ENCODE measurements around the gene MIDN.

MIDN gene

GRCh38 chr19:1234955-1235380 lies 13.4 kb upstream of the MIDN start:
- Histone ChIP-seq H3K23ac (ENCODE audit: low read length) (no peak overlapping the region), H2BK5ac (ENCODE audit: low read depth, low read length, poor library complexity) (no peak overlapping the region), H2BK12ac (ENCODE audit: low read length) (no peak overlapping the region), H3K14ac (ENCODE audit: low read length) (no peak overlapping the region), H3K9me3 (ENCODE audit: insufficient read depth, low read depth, low read length) (peaks cover 5% of the 10 kb centered on the region), H3K36me3 (ENCODE audit: control insufficient read depth in 1 of 2, insufficient read depth in 2 of 2, low read length in 2 of 2) (peaks cover 30 to 34% of the 10 kb centered on the region in 2 experiments), H2BK120ac (ENCODE audit: insufficient read depth, low read length, poor library complexity) (no peak overlapping the region), H3K27me3 (ENCODE audit: insufficient read depth, low read length) (no peaks in the 10 kb centered on the region), H3K4me3 (ENCODE audit: low read depth, low read length) (no peak overlapping the region), H4K12ac (ENCODE audit: low read depth, low read length) (no peak overlapping the region), H4K91ac (ENCODE audit: low read depth, low read length) (no peak overlapping the region), H4K8ac (ENCODE audit: low read depth, low read length) (no peak overlapping the region), H3K79me2 (ENCODE audit: control insufficient read depth, insufficient read depth, low read length, poor library complexity) (peaks cover 1% of the 10 kb centered on the region), H3K4me2 (ENCODE audit: low read length) (no peak overlapping the region), H2AK5ac (ENCODE audit: low read length) (no peak overlapping the region), H3K4ac (ENCODE audit: low read depth, low read length) (no peak overlapping the region), H3K4me1 (ENCODE audit: control insufficient read depth in 1 of 2, insufficient read depth in 2 of 2, low read length in 2 of 2) (peaks cover 9 to 25% of the 10 kb centered on the region in 2 experiments), H3K79me1 (ENCODE audit: low read length) (peaks cover 9% of the 10 kb centered on the region), H2AFZ (ENCODE audit: insufficient read depth, low read length, poor library complexity) (no peak overlapping the region), H3K9ac (ENCODE audit: low read length) (no peak overlapping the region), H3K18ac (ENCODE audit: low read length) (no peak overlapping the region), H3K27ac (ENCODE audit: low read depth, low read length) (no peak overlapping the region)
- DNase-seq, result no peak
- WGBS (ENCODE audit: extremely low coverage, insufficient coverage, insufficient read length), result no CpG with 5 or more reads among the region's 43 CpGs

GRCh38 chr19:1235625-1236538 lies 12.5 kb upstream of the MIDN start:
- Histone ChIP-seq H2BK5ac (ENCODE audit: low read depth, low read length, poor library complexity) (no peak overlapping the region), H3K79me1 (ENCODE audit: low read length) (peaks cover 10% of the 10 kb centered on the region), H3K36me3 (ENCODE audit: control insufficient read depth in 1 of 2, insufficient read depth in 2 of 2, low read length in 2 of 2) (peaks cover 30 to 31% of the 10 kb centered on the region in 2 experiments), H3K4me2 (ENCODE audit: low read length) (peak overlapping the region; percentile 43), H2AK5ac (ENCODE audit: low read length) (no peak overlapping the region), H3K18ac (ENCODE audit: low read length) (no peak overlapping the region), H3K9me3 (ENCODE audit: insufficient read depth, low read depth, low read length) (peaks cover 5% of the 10 kb centered on the region), H4K12ac (ENCODE audit: low read depth, low read length) (no peak overlapping the region), H3K14ac (ENCODE audit: low read length) (no peak overlapping the region), H3K27me3 (ENCODE audit: insufficient read depth, low read length) (no peaks in the 10 kb centered on the region), H4K91ac (ENCODE audit: low read depth, low read length) (no peak overlapping the region), H3K79me2 (ENCODE audit: control insufficient read depth, insufficient read depth, low read length, poor library complexity) (peaks cover 1% of the 10 kb centered on the region), H3K27ac (ENCODE audit: low read depth, low read length) (no peak overlapping the region), H3K4ac (ENCODE audit: low read depth, low read length) (no peak overlapping the region), H3K9ac (ENCODE audit: low read length) (no peak overlapping the region), H3K23ac (ENCODE audit: low read length) (no peak overlapping the region), H4K8ac (ENCODE audit: low read depth, low read length) (no peak overlapping the region), H2BK120ac (ENCODE audit: insufficient read depth, low read length, poor library complexity) (no peak overlapping the region), H2AFZ (ENCODE audit: insufficient read depth, low read length, poor library complexity) (no peak overlapping the region), H3K4me1 (ENCODE audit: control insufficient read depth in 1 of 2, insufficient read depth in 2 of 2, low read length in 2 of 2) (peaks cover 9 to 25% of the 10 kb centered on the region in 2 experiments), H2BK12ac (ENCODE audit: low read length) (no peak overlapping the region), H3K4me3 (ENCODE audit: low read depth, low read length) (no peak overlapping the region)
- WGBS (ENCODE audit: extremely low coverage, insufficient coverage, insufficient read length), result no CpG with 5 or more reads among the region's 39 CpGs
- peak; percentile 60 to 71 for DNase-seq

- peaks cover 10% of the 10 kb centered on the region for H3K79me1 ChIP-seq (ENCODE audit: low read length)
- no peak overlapping the region for H2AK5ac ChIP-seq (ENCODE audit: low read length)
- H3K4me2 ChIP-seq (ENCODE audit: low read length), result peak overlapping the region; percentile 98
- H3K4me3 ChIP-seq (ENCODE audit: low read depth, low read length), result peak overlapping the region; percentile 83
- no peak overlapping the region for H2AFZ ChIP-seq (ENCODE audit: insufficient read depth, low read length, poor library complexity)
- no peak overlapping the region for H3K4ac ChIP-seq (ENCODE audit: low read depth, low read length)
- no peak overlapping the region for H3K23ac ChIP-seq (ENCODE audit: low read length)
- no peak for DNase-seq
- H3K36me3 ChIP-seq (ENCODE audit: control insufficient read depth in 1 of 2, insufficient read depth in 2 of 2, low read length in 2 of 2), result peaks cover 30 to 31% of the 10 kb centered on the region in 2 experiments
- H3K27me3 ChIP-seq (ENCODE audit: insufficient read depth, low read length), result no peaks in the 10 kb centered on the region
- no CpG with 5 or more reads among the region's 42 CpGs for WGBS (ENCODE audit: extremely low coverage, insufficient coverage, insufficient read length)
- H3K9ac ChIP-seq (ENCODE audit: low read length), result no peak overlapping the region
- H4K8ac ChIP-seq (ENCODE audit: low read depth, low read length), result no peak overlapping the region
- H3K9me3 ChIP-seq (ENCODE audit: insufficient read depth, low read depth, low read length), result peaks cover 3% of the 10 kb centered on the region
- no peak overlapping the region for H2BK5ac ChIP-seq (ENCODE audit: low read depth, low read length, poor library complexity)
- H4K12ac ChIP-seq (ENCODE audit: low read depth, low read length), result no peak overlapping the region
- peak overlapping the region; percentile 55 for H3K18ac ChIP-seq (ENCODE audit: low read length)
- no peak overlapping the region for H2BK120ac ChIP-seq (ENCODE audit: insufficient read depth, low read length, poor library complexity)
- H3K79me2 ChIP-seq (ENCODE audit: control insufficient read depth, insufficient read depth, low read length, poor library complexity), result peaks cover 1% of the 10 kb centered on the region
- H3K14ac ChIP-seq (ENCODE audit: low read length), result no peak overlapping the region
- H4K91ac ChIP-seq (ENCODE audit: low read depth, low read length), result no peak overlapping the region
- no peak overlapping the region for H3K27ac ChIP-seq (ENCODE audit: low read depth, low read length)
- H3K4me1 ChIP-seq (ENCODE audit: control insufficient read depth in 1 of 2, insufficient read depth in 2 of 2, low read length in 2 of 2), result peaks cover 11 to 27% of the 10 kb centered on the region in 2 experiments
- H2BK12ac ChIP-seq (ENCODE audit: low read length), result no peak overlapping the region
Observed at GRCh38 chr19:1236576-1236975, 11.8 kb upstream of the MIDN start.

GRCh38 chr19:1237027-1237659 lies 11.2 kb upstream of the MIDN start:
- peaks cover 3% of the 10 kb centered on the region for H3K9me3 ChIP-seq (ENCODE audit: insufficient read depth, low read depth, low read length)
- H3K18ac ChIP-seq (ENCODE audit: low read length), result peak overlapping the region; percentile 55
- H2BK120ac ChIP-seq (ENCODE audit: insufficient read depth, low read length, poor library complexity), result no peak overlapping the region
- no peak overlapping the region for H3K27ac ChIP-seq (ENCODE audit: low read depth, low read length)
- H4K12ac ChIP-seq (ENCODE audit: low read depth, low read length), result peak overlapping the region; percentile 0
- peaks cover 13% of the 10 kb centered on the region for H3K79me1 ChIP-seq (ENCODE audit: low read length)
- H3K79me2 ChIP-seq (ENCODE audit: control insufficient read depth, insufficient read depth, low read length, poor library complexity), result peaks cover 6% of the 10 kb centered on the region
- peak overlapping the region; percentile 98 for H3K4me2 ChIP-seq (ENCODE audit: low read length)
- H4K91ac ChIP-seq (ENCODE audit: low read depth, low read length), result peak overlapping the region; percentile 53
- peak overlapping the region; percentile 48 for H2AFZ ChIP-seq (ENCODE audit: insufficient read depth, low read length, poor library complexity)
- H2BK5ac ChIP-seq (ENCODE audit: low read depth, low read length, poor library complexity), result no peak overlapping the region
- peaks cover 30 to 31% of the 10 kb centered on the region in 2 experiments for H3K36me3 ChIP-seq (ENCODE audit: control insufficient read depth in 1 of 2, insufficient read depth in 2 of 2, low read length in 2 of 2)
- peak overlapping the region; percentile 77 for H3K9ac ChIP-seq (ENCODE audit: low read length)
- H3K27me3 ChIP-seq (ENCODE audit: insufficient read depth, low read length), result no peaks in the 10 kb centered on the region
- peak overlapping the region; percentile 47 for H3K14ac ChIP-seq (ENCODE audit: low read length)
- no CpG with 5 or more reads among the region's 60 CpGs for WGBS (ENCODE audit: extremely low coverage, insufficient coverage, insufficient read length)
- H4K8ac ChIP-seq (ENCODE audit: low read depth, low read length), result peak overlapping the region; percentile 40
- H3K4me3 ChIP-seq (ENCODE audit: low read depth, low read length), result peak overlapping the region; percentile 83
- no peak for DNase-seq
- H2BK12ac ChIP-seq (ENCODE audit: low read length), result no peak overlapping the region
- peak overlapping the region; percentile 49 for H3K4ac ChIP-seq (ENCODE audit: low read depth, low read length)
- H2AK5ac ChIP-seq (ENCODE audit: low read length), result no peak overlapping the region
- H3K4me1 ChIP-seq (ENCODE audit: control insufficient read depth in 1 of 2, insufficient read depth in 2 of 2, low read length in 2 of 2), result peaks cover 7 to 22% of the 10 kb centered on the region in 2 experiments
- no peak overlapping the region for H3K23ac ChIP-seq (ENCODE audit: low read length)

Measured in trophoblast cell (in vitro differentiated cells and primary cell).